PFSK-1 (cell line): ENCODE results near the gene ZFP36.

Experiments
- FOXP2 ChIP-seq: optimal IDR thresholded peaks from 2 replicates; pipeline ENCODE3; 2011; ENCODE audit warnings: borderline replicate concordance, control low read depth, inconsistent platforms; ENCODE audit not compliant: insufficient read depth; ENCODE audit errors: extremely low read length, extremely low read depth
- POLR2AphosphoS5 ChIP-seq: IDR thresholded peaks from 2 replicates; pipeline ENCODE4 v1.6.1; 2012; ENCODE audit warnings: low read depth, mild to moderate bottlenecking, control low read depth, low read length, moderate library complexity
- SIN3A ChIP-seq: IDR thresholded peaks from 2 replicates; pipeline ENCODE4 v1.6.1; 2012; ENCODE audit warnings: mild to moderate bottlenecking, low read length, moderate library complexity, borderline replicate concordance; ENCODE audit not compliant: insufficient read depth
- TAF1 ChIP-seq: IDR thresholded peaks from 2 replicates; pipeline ENCODE4 v1.6.1; 2012; ENCODE audit warnings: low read length, control low read depth, borderline replicate concordance; ENCODE audit not compliant: insufficient read depth
- TF ChIP-seq, protein P1 (sequence below), 2 experiments: IDR thresholded peaks; 2 replicates each; pipeline versions ENCODE4 v1.6.1 to v1.8.0; 2011 to 2012; ENCODE audit warnings: low read depth in 2 of 2, low read length in 2 of 2, control low read depth in 1 of 2, inconsistent platforms in 1 of 2, mild to moderate bottlenecking in 1 of 2, moderate library complexity in 1 of 2; ENCODE audit not compliant: insufficient read depth in 1 of 2

DNA sequence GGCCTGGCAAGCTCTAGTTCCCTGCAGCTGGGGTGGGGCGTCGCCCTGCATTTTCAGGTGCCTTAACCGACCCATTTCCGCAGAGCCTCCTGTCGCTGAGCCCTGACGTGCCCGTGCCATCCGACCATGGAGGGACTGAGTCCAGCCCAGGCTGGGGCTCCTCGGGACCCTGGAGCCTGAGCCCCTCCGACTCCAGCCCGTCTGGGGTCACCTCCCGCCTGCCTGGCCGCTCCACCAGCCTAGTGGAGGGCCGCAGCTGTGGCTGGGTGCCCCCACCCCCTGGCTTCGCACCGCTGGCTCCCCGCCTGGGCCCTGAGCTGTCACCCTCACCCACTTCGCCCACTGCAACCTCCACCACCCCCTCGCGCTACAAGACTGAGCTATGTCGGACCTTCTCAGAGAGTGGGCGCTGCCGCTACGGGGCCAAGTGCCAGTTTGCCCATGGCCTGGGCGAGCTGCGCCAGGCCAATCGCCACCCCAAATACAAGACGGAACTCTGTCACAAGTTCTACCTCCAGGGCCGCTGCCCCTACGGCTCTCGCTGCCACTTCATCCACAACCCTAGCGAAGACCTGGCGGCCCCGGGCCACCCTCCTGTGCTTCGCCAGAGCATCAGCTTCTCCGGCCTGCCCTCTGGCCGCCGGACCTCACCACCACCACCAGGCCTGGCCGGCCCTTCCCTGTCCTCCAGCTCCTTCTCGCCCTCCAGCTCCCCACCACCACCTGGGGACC, 1.2 kb downstream of the ZFP36 start:
- TF ChIP-seq POLR2AphosphoS5 (no peak), SIN3A (no peak), TAF1 (no peak), FOXP2 (no peak)
- TF ChIP-seq, protein P1, sequence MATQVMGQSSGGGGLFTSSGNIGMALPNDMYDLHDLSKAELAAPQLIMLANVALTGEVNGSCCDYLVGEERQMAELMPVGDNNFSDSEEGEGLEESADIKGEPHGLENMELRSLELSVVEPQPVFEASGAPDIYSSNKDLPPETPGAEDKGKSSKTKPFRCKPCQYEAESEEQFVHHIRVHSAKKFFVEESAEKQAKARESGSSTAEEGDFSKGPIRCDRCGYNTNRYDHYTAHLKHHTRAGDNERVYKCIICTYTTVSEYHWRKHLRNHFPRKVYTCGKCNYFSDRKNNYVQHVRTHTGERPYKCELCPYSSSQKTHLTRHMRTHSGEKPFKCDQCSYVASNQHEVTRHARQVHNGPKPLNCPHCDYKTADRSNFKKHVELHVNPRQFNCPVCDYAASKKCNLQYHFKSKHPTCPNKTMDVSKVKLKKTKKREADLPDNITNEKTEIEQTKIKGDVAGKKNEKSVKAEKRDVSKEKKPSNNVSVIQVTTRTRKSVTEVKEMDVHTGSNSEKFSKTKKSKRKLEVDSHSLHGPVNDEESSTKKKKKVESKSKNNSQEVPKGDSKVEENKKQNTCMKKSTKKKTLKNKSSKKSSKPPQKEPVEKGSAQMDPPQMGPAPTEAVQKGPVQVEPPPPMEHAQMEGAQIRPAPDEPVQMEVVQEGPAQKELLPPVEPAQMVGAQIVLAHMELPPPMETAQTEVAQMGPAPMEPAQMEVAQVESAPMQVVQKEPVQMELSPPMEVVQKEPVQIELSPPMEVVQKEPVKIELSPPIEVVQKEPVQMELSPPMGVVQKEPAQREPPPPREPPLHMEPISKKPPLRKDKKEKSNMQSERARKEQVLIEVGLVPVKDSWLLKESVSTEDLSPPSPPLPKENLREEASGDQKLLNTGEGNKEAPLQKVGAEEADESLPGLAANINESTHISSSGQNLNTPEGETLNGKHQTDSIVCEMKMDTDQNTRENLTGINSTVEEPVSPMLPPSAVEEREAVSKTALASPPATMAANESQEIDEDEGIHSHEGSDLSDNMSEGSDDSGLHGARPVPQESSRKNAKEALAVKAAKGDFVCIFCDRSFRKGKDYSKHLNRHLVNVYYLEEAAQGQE (IDR thresholded peaks at IDR 0.05; ENCODE audit: insufficient read depth in 1 of 2, low read depth in 2 of 2, low read length in 2 of 2), result no peak
